Glutamatergic neuron (in vitro differentiated cells): Measurements from ENCODE around the gene RPL12. TPM values are rescaled to one million over a fixed set of nuclear protein-coding genes. Genes with fewer than 3 reads are reported as not detected.

Experiments
- DNase-seq: peaks from one replicate; pipeline ENCODE4 v3.0.0; 2022
- H3K27ac Mint-ChIP-seq: one replicate; pipeline ENCODE4 v1.8.0; 2020; ENCODE audit warnings: mild to moderate bottlenecking, mixed read lengths, inconsistent platforms; ENCODE audit not compliant: unreplicated experiment
- H3K27me3 Mint-ChIP-seq: one replicate; pipeline ENCODE4 v1.8.0; 2020; ENCODE audit warnings: mild to moderate bottlenecking, moderate library complexity, mixed read lengths, inconsistent platforms; ENCODE audit not compliant: unreplicated experiment
- H3K36me3 Mint-ChIP-seq: one replicate; pipeline ENCODE4 v1.8.0; 2020; ENCODE audit warnings: mild to moderate bottlenecking, mixed read lengths, inconsistent platforms; ENCODE audit not compliant: unreplicated experiment
- H3K4me1 Mint-ChIP-seq: one replicate; pipeline ENCODE4 v1.8.0; 2020; ENCODE audit warnings: mild to moderate bottlenecking, low read depth, mixed read lengths, inconsistent platforms; ENCODE audit not compliant: unreplicated experiment
- H3K4me3 Mint-ChIP-seq: one replicate; pipeline ENCODE4 v1.8.0; 2020; ENCODE audit warnings: mild to moderate bottlenecking, mixed read lengths, inconsistent platforms; ENCODE audit not compliant: unreplicated experiment
- H3K9me3 Mint-ChIP-seq: one replicate; pipeline ENCODE4 v1.8.0; 2020; ENCODE audit warnings: mild to moderate bottlenecking, moderate library complexity, mixed read lengths, inconsistent platforms; ENCODE audit not compliant: unreplicated experiment
- CTCF ChIP-seq: fragments of 200-600 bp; sonication (generic); IDR thresholded peaks from one replicate; pipeline ENCODE4 v1.5.0; 2021; ENCODE audit not compliant: partially characterized antibody, unreplicated experiment
- total RNA-seq: library from RNA; stranded (reverse); fragmentation: NEBNext Ultra II Directional; extraction: Animal tissue kit (Norgen Biotek cat#: 25700); gene quantifications from one replicate; pipeline ENCODE4 v1.2.1, GENCODE V29; 2021; ENCODE audit not compliant: unreplicated experiment

The RPL12 gene
- total RNA-seq, 1 donor from 2014 or later = 475 TPM

GRCh38 chr9:127419348-127419747, 31.9 kb downstream of the RPL12 start:
- no peak for DNase-seq
- H3K27ac Mint-ChIP-seq = no peak overlapping the region
- H3K36me3 Mint-ChIP-seq = no peaks in the 10 kb centered on the region
- H3K4me1 Mint-ChIP-seq = peaks cover 10% of the 10 kb centered on the region
- TF ChIP-seq CTCF = no peak
- peaks cover 4% of the 10 kb centered on the region for H3K27me3 Mint-ChIP-seq
- no peak overlapping the region for H3K4me3 Mint-ChIP-seq
- H3K9me3 Mint-ChIP-seq = peaks cover 8% of the 10 kb centered on the region

GRCh38 chr9:127418037-127418471, 33.2 kb downstream of the RPL12 start:
- H3K4me3 Mint-ChIP-seq = no peak overlapping the region
- H3K4me1 Mint-ChIP-seq = peaks cover 10% of the 10 kb centered on the region
- peak; percentile 67 for DNase-seq
- peak; percentile 33 for TF ChIP-seq CTCF
- H3K27me3 Mint-ChIP-seq = peaks cover 4% of the 10 kb centered on the region
- no peaks in the 10 kb centered on the region for H3K36me3 Mint-ChIP-seq
- peaks cover 2% of the 10 kb centered on the region for H3K9me3 Mint-ChIP-seq
- H3K27ac Mint-ChIP-seq = no peak overlapping the region

GRCh38 chr9:127417131-127418036, 33.8 kb downstream of the RPL12 start:
- no peaks in the 10 kb centered on the region for H3K36me3 Mint-ChIP-seq
- no peak for TF ChIP-seq CTCF
- no peak overlapping the region for H3K27ac Mint-ChIP-seq
- no peak for DNase-seq
- peaks cover 2% of the 10 kb centered on the region for H3K9me3 Mint-ChIP-seq
- peaks cover 7% of the 10 kb centered on the region for H3K4me1 Mint-ChIP-seq
- H3K27me3 Mint-ChIP-seq = peaks cover 4% of the 10 kb centered on the region
- no peak overlapping the region for H3K4me3 Mint-ChIP-seq

GRCh38 chr9:127415657-127416056, 35.5 kb downstream of the RPL12 start:
- Mint-ChIP-seq H3K9me3 (peaks cover 2% of the 10 kb centered on the region), H3K4me3 (no peak overlapping the region)

More at GRCh38 chr9:127415657-127416056, 35.5 kb downstream of the RPL12 start:
- no peak for TF ChIP-seq CTCF
- no peak overlapping the region for H3K27ac Mint-ChIP-seq
- no peaks in the 10 kb centered on the region for H3K36me3 Mint-ChIP-seq
- no peak for DNase-seq
- H3K27me3 Mint-ChIP-seq = peaks cover 4% of the 10 kb centered on the region
- H3K4me1 Mint-ChIP-seq = peaks cover 7% of the 10 kb centered on the region
